HuH-7.5 (cell line): ENCODE data around the gene SPARC.

Experiments used
- DNase-seq: peaks from one replicate; pipeline ENCODE4 v3.0.0; 2011; ENCODE audit warnings: low spot score

Gene SPARC

DNA sequence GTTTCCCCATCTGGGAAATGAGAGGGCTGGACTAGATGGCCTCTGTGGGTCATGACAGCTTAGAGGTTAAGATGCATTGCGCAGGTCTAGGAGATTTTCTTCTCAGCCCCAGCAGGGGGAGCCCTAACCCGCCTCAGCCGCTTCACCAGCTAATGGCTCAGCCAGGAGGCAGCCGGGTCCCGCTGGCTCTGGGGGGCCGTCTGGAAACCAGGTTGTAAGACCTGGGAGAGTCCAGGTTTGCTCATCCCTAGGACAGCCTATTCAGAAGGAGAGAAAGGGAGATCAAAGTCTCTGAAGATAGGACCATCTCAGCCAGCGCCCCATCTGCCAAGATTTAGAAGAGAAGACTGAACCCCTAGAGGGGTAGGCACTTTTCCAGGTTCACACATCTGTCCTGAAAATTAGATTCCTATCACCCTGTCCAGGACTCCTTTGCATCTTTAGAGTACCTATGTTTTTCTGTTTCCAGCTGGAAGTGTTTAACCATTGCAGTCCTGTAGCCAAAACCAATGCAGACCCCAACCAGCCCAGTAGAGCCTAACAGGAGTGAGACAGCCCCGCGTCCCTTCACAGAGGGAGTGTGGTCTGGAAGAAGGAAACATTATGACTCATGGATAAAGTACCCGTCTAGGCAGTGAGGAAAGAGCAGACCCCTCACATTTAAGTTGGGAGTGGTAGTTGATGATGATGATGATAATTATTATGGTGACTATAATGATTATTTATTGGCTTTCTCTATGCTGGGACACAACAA, 27.5 kb downstream of the SPARC start:
- peak; percentile 64 for DNase-seq

DNA sequence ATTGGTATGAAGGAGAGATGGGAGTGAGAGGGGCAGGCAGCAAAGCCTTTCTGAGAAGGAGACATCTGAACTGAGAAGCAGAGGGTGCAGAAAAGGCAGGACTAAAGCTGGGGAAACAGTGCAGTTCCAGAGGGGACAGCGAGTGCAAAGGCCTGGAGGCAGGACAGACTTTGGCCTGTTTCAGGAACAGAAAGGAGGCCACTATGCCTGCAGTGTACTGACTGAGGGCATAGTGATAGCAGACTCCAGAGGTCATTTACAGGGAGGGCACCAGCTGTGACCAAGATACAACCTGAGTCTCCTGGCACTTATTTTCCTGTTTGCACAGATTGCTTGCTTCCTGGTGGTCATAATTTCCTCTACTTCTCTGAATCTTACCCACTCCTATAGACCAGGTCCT, 29.6 kb downstream of the SPARC start:
- DNase-seq: no peak

DNA sequence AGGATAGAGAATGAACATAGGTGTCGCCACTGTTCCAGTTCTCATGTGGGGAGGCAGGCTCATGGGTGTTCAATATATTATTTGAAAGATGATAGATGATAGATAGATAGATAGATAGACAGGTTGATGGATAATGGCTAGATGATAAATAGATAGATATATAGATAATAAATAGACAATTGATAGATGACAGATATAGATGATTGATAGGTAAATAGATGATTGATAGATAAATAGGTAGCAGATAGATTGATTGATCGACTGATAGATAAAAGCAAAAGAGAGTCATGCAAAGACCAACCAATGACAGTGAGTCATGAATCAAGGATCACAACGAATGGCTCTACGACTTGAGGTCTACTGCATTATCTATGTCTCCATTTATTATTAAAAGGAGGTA, 30.4 kb downstream of the SPARC start:
- no peak for DNase-seq

DNA sequence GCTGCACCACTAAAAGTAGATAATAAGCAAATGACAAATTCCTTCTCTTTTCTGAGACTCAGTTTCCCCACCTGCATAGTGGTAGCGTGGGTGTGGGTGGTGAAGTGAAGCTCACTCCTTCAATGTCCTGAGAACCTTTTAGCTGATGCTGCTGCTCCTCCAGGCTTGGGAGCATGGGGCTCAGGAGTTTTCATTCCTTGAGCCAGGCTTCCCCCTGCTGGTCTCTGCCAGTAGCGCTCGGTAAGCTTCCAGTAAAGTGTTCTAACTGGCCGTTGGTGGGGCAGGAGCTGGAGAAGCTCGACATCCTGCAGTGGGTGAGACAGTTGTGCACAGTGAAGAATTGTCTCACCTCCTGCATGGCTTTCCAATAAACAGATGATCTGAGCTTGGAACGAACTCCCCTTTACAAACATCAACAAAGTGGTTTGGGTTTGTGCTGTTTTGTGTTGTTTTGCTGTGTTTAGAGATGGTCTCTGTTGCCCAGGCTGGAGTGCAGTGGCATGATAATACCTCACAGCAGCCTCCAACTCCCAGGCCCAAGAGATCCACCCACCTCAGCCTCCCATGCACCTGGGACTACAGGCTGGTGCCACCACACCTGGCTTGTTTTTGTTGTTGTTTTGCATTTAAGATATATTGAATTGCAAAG, 34.6 kb downstream of the SPARC start:
- DNase-seq: peak; percentile 68

DNA sequence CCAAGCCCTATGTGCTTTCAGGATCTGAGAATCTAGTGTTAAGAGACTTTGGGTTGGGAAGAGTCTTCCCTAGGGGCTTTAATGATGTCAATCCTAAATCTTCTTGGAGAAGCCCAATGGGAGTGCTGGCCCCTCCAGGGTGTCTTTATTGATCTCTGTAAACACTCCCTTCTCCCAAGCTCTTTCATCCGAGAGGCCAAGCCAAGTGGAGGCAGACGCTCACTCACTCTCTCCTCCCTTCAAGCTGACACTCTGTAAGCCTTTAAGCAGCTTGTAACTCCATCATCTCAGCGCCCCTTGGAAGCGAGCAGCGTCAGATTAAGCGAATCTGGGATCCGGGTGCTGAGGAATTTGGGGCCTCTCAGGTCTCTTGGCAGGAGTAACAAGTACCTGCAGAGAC, 37.7 kb downstream of the SPARC start:
- no peak for DNase-seq

DNA sequence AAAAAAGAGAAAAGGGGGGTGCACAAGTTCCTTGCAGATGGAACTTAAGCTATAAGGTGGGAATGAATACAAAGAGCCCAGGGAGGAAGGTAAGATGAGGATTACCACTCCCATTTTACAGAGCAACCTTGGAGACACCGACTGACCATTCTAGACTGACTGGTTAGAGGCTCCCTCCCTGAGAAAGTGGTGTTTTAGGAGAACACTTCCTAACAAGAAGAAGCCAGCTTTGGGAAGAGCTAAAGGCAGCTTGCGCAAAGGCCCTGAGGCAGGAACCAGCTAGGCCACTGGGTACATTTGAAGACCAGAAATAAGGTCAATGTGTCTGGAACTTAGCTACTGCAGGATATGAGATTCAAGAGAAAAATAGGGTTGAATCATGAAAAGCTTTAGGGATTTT, 38.6 kb downstream of the SPARC start:
- no peak for DNase-seq

DNA sequence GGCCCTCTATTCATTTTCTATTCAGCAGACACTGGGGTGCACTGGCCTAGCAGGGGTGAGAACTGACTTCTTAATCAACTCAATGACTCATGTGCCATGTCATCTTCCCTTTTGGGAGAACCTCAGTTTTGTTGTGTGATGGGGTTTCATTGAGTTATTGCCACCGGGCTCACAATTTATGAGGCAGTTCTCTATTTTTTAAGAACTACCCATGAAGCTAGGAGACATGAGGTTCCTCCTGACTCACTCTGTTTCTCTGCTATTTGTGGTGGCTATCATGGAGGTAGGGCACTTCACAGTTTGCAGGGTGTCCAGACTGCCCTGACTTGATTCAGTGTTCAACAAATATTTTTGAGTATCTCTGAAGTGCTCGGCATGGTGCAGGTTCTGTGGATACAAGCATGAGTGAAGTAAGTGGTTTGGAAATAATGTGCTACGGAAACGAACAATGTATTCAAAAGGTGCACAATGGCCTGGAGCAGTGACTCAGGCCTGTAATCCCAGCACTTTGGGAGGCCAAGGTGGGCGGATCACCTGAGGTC, 39.3 kb downstream of the SPARC start:
- no peak for DNase-seq

DNA sequence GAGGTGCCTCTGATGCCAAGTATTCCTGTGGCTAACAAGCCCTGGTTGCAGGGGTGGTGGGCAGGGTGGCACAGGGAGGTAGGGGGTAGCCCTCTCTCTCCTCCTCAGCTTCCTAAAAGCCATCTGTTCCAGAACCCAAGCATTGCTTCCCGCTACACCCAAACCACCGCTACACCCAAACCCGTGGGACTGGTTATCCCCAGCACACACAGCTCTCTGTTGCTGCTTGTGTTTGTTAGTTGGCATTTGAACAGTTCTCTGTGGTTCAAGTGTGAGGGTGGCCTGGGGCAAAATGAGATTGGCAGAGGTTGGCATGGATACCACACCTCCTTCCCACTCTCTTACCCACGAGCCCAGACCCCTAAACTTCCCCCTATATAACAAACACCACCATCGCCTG, 40.4 kb downstream of the SPARC start:
- DNase-seq: no peak

DNA sequence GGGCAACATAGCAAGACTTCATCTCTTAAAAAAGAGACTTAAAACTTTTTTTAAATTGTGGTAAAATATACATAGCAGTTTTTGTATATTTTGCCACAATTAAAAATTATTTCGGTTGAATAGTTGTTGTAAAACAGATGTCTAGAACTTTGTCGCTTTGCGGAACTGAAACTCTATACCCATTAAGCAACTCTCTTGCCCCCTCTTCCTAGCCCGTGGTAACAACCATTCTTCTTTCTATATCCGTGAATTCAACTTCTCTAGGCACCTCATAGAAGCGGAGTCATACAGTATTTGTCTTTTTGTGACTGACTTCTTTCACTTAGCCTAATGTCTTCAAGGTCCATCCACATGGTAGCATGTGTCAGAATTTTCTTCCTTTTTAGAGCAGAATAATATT, 43.3 kb downstream of the SPARC start:
- no peak for DNase-seq

DNA sequence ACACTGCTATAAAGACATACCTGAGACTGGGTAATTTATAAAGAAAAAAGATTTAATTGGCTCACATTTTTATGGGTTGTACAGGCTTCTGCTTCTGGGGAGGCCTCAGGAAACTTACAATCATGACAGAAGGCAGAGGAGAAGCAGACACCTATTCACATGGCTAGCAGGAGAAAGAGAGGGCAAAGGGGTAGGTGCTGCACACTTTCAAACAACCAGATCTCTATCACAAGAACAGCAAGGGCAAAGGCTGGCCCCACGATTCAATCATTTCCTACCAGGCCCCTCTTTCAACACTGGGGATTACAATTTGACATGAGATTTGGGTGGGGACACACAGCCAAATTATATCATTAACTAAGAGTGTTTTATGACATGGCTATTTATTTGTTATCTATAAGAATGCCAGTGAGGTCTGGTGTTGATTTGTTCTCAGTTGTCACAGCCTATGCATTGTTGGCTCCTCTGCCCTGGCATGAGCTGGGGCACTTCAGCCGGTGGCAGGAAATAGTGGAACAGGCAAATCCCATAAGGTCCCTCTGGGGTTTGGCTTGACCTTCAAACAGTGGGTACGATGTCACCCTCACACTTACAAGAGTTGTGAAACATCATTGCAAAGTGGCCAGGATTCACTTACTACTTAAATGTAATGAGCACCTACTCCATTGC, 44.1 kb downstream of the SPARC start:
- DNase-seq: no peak

DNA sequence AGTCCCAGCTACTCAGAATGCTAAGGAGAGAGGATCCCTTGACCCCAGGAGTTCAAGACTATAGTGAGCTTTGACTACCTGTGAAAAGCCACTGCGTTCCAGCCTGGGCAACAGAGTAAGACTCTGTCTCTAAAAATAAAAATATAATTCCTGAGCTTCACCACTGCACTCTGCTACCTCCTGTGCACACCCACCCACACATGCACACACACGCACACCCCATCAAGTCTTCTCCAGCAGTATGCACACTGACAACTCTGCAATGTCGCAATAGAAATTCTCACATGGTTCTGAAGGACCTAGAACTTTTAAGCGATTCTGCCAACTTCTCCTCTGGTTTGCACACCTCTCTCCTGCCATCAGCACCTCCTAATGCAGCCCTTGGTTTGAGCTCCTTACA, 48.1 kb downstream of the SPARC start:
- no peak for DNase-seq

DNA sequence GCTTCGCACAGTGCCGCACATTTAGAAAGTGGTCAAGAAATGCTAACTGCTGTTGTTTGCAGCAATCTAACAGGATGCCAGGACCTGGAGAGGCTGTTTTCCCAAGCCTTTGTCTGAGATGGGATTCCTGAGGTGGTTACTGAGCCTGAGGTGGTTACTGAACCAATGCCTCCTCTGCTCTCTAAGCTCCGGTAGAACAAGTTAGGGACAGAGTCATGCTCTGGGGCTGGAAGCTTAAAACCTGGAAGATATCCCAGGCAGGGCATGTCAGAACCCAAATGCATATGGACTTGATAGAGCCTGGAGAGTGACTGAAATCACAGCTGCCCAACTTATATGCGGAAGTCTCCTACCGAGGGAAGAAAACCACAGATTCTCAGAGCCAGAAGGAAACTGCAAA, 49.0 kb downstream of the SPARC start:
- DNase-seq: no peak

DNA sequence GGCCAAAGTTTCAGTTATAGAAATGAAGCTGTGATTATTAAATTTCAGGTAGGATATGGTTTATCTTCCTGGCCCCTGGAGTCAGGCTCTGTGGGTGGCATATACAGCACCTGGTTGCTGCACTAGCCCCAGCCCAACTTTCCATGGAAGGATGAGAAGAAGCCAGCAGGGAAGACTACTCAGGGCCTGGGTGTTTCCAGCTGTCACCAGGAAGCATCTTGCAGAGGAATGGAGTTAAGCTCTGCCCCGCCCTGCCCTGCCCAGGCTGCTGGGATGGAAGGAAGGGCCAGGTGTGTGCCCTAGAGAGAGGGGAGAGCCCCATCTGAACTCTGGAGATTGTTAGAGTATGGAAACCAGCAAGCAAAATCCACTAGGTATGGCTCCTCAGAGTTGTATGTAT, 52.8 kb downstream of the SPARC start:
- no peak for DNase-seq

DNA sequence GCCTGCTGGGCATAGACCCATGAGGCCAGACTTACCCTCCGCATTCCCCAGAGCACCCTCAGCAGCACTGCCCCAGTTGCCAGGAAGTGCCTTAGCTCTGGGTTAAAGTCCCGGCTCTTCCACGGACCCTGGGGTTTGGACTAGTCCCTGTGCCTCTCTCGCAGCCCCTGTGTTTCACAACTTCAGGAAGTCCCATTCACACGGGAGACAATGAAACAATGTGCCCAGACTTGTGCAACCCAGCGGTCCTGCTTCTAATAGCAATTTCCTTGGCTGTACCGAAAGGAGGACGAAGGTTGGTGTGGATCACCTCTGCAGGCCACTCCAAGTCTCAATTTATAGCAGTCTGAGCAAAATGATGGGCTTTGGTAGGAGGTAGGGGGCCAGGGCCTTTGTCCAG, 53.8 kb downstream of the SPARC start:
- no peak for DNase-seq

DNA sequence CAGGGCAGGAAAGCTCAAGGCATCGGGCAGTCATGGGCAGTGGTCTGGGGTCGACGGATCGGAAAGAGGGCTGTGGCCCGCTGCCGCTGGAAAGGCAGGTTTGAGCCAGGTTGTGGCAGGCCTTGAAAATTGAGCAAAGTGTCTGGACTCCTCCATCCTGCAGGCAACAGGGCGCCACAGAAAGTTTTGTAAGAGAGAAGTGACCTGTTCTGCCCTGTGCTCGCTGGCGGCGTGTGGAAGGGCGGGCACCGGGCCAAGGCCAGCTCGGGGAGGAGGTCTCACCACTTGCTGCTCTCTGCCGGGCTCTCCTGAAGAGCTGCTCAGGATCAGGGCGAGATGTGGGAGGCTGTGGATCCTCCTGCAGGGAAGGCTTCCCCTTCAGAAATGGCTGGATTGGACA, 54.2 kb downstream of the SPARC start:
- no peak for DNase-seq

DNA sequence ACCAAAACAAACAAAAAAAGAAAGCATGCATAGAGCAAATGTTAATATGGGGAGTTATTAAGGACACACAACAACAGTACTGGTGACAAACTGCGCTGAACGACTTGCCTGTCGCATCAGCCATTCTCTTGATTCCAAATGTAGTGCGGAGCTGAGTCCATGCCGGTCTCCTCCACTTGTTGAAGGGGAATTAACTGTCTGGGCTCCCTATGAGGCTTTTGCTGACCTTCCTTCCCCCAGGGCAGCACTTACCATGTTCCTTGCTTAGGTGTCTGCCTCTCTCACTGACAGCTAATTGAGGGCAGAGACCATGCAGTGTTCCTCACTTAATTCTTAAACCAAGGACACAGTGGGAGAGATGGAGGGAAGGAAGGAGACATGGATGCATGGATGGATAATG, 54.8 kb downstream of the SPARC start:
- no peak for DNase-seq

DNA sequence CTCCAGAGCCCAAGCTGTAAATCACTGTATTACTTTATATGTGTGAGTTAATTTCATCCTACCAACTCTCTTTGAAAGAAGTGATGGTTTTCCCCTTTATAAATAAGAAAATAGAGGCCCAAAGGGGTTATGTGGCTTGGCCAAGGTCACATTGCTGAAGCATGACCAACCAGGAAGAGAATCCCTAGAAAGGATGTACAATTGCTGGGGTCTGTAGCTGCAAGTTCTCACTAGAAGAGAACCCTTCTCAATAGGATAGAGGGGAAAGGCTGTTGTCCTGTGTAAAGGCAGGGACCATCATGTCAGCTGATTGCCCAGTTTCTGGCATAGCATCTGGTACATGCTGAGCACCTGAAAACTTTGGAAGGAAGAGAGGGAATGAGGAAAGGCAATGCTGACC, 56.6 kb downstream of the SPARC start:
- no peak for DNase-seq

DNA sequence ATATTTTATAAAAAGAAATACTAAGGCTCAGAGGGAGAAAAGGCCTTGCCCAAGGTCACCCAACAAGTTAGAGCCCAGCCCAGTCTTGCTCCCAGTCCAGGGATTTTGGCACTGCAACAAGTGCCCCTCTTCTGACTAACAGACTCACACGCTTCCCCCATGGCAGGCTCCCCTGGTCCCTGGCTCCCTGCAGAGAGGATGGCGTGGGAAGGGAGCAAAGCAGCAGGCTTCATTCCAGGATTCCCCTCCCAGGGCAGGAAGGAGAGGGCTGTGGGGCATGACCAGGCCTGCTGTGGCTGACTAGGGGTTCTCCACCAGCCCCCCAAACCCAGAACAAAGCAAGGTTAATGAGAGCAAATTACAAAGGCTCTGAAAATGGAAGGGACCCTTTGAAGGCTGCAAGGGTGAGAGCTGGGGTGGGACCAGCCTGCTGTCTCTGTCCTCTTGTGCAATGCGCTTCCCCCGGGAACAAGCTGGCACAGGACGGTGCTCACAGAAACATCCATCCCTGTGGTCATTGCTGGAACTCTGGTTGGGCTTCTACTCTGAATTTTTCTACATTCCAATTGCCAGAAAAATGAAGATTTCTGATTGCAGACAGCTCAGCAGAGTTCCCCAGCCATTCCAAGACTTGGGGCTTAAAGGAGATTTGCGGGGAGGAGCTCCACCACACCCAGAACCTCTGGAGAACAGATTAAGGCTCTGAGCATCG, 58.4 kb downstream of the SPARC start:
- no peak for DNase-seq

DNA sequence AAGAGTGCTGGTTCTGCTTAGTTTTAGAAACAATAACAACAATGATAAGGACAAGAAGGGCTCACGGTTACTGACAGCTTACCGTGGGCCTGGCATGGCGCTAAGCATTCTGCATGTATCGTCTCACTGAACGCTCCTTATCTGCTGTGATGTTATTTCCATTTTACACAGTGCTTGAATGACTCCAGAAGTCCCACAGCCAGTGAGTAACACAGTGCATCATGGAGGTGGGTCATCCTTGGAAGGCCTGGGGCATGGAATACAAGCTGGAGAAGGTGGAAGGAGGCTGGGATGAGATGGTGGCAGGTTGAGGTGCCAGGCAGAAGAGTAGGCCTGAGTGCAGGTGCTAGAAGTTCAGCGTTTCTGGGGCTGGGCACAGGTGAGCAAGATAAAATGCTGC, 59.1 kb downstream of the SPARC start:
- no peak for DNase-seq

DNA sequence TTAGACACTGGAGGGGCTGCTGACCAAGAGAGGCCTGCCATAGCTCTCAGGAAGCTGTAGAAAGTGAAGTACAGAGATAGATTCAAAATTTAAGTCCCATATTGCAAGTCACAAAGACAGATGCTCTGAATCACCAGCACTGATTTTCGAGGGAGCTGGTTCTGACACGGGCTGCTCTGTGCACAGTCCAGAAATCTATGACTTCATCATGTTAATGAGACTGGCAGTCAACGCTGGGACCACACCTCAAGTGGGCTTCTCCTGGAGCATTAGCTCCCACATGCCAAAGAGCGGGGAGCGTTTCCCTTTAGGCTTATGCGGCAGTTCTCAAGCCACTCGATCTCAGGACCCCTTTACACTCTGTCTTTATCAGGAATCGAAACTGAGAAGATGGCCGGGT, 61.4 kb downstream of the SPARC start:
- no peak for DNase-seq

DNA sequence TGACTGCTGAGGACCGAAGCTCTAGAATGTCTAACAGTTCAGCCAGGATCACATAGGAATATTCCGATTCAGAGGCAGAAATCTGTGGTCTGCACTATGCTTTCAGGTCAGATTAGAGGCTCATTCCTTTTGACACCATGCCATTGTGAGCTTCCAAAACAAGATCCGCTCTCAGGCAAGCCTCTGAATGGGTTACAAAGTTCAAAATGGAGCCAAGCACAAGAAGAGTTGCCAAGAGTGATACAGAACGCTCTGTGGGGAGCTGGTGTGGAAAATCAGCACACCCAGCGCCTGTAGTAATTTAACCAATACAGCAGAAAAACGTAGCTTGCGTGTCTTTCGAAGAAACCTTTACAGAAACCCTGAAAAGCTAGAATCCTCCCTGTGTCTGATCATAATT, 62.2 kb downstream of the SPARC start:
- DNase-seq: no peak

DNA sequence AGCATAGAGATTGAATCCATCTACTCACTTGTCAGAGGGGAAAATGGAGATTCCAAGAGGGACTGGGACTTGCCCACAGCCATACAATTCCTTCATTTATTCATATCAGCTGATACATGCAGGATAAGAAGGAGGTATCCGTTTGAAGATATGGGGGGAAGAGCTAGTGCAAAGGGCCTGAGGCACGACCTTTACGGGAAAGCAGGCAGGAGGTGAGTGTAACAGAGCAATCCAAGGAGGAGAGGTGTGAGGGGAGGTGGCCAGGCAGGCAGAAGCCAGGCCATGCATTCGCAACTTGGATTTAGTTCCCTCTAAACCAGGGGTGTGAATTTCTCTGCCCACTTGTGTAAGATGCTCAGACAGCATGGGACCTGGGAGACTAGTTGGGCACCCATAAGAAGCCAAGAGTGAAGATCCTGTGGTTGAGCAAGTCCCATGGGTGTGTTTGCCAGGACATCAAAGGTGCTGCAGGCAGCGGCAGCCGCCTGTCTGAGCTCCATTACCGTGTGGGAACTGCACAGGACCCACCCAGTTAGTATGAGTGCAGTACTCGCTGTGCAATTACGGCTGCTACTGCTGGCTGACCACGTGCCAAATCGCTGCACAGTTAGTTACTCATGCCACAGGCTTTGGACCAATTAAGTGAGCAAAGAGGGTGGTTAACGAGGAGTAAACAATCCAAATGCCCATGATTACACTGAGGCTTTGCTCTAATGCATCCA, 64.2 kb downstream of the SPARC start:
- DNase-seq: no peak
